Small intestine (tissue), 7 donors: ENCODE data around the gene PEX10. TPM values are rescaled to one million over a fixed set of nuclear protein-coding genes. Genes with fewer than 3 reads are reported as not detected.

Experiments used
- DNase-seq, 2 donors: peaks; one replicate each; pipeline versions ENCODE4 v3.0.0 to v3.0.0-alpha.2; 2013
- FAIRE-seq: peaks from 2 replicates; lab custom pipeline; 2012; peaks lifted over from hg19 to GRCh38; lab: Jason Lieb, UNC
- H3K27ac ChIP-seq, 3 donors: one replicate each; pipeline ENCODE4 v1.5.1; 2013; ENCODE audit warnings: low read length in 2 of 3, mild to moderate bottlenecking in 2 of 3, control low read depth in 1 of 3, inconsistent platforms in 1 of 3, low read depth in 1 of 3, moderate library complexity in 1 of 3
- H3K27me3 ChIP-seq, 3 donors: one replicate each; pipeline ENCODE4 v1.6.1; 2013; ENCODE audit warnings: low read length in 3 of 3, inconsistent platforms in 1 of 3; ENCODE audit not compliant: control insufficient read depth in 3 of 3, insufficient read depth in 3 of 3
- H3K36me3 ChIP-seq, 3 donors: one replicate each; pipeline ENCODE4 v1.6.1; 2013; ENCODE audit warnings: low read length in 3 of 3, inconsistent platforms in 1 of 3, low read depth in 1 of 3, mild to moderate bottlenecking in 1 of 3, moderate library complexity in 1 of 3; ENCODE audit not compliant: control insufficient read depth in 3 of 3, insufficient read depth in 2 of 3
- H3K4me1 ChIP-seq, 3 donors: one replicate each; pipeline ENCODE4 v1.6.1; 2013; ENCODE audit warnings: low read length in 2 of 3, inconsistent platforms in 1 of 3, low read depth in 1 of 3, mild to moderate bottlenecking in 1 of 3, moderate library complexity in 1 of 3; ENCODE audit not compliant: control insufficient read depth in 3 of 3, insufficient read depth in 2 of 3
- H3K4me3 ChIP-seq, 3 donors: one replicate each; pipeline ENCODE4 v1.5.1; 2013; ENCODE audit warnings: low read length in 3 of 3, control low read depth in 1 of 3, inconsistent platforms in 1 of 3, low read depth in 1 of 3, mild to moderate bottlenecking in 1 of 3, moderate library complexity in 1 of 3
- H3K9me3 ChIP-seq, 2 donors: one replicate each; pipeline ENCODE4 v1.6.1; 2013; ENCODE audit warnings: low read depth in 1 of 2, low read length in 1 of 2; ENCODE audit not compliant: control insufficient read depth in 2 of 2, insufficient read depth in 1 of 2
- WGBS, 3 donors: extraction: QIAGEN DNeasy Blood & Tissue Kit; methylation state at CpG; one replicate each; pipeline ENCODE4 v1.1.7; 2013; 5-methylcytosine and 5-hydroxymethylcytosine counted together
- polyA plus RNA-seq, 4 donors: library from polyadenylated mRNA; stranded (reverse) in 3 of 4; unstranded in 1 of 4; fragments of 200-250 nt in 3 of 4; fragments of 120-200 nt in 1 of 4; gene quantifications; one replicate each; pipeline versions ENCODE4 v1.2.1 to v1.2.3, GENCODE V29; 2013
- donor health status: healthy with polysubstance abuse.
- donor health status: control.
- donor health status: control.
- donor health status: Bipolar disorder and iron deficiency.
- donor health status: healthy.

PEX10 gene
- polyA plus RNA-seq, 4 donors, result 11.9 to 22.4 (median 16.9) TPM

GRCh38 chr1:2417083-2417832 lies 4.9 kb upstream of the PEX10 start:
- H3K4me1 ChIP-seq, result peaks cover 0 to 30% (median 2%) of the 10 kb centered on the region in 3 donors
- no peaks in the 10 kb centered on the region for H3K36me3 ChIP-seq
- no peak overlapping the region for H3K4me3 ChIP-seq
- no peak for FAIRE-seq
- no peak for DNase-seq
- peaks cover 0 to under 1% of the 10 kb centered on the region in 2 donors for H3K9me3 ChIP-seq
- H3K27me3 ChIP-seq, result peaks cover 0 to 25% (median 0%) of the 10 kb centered on the region in 3 donors
- H3K27ac ChIP-seq, result no peak overlapping the region
- WGBS, 3 donors, result 77 to 79% (median 78%) methylated on average over 13 of the region's 13 CpGs

DNA sequence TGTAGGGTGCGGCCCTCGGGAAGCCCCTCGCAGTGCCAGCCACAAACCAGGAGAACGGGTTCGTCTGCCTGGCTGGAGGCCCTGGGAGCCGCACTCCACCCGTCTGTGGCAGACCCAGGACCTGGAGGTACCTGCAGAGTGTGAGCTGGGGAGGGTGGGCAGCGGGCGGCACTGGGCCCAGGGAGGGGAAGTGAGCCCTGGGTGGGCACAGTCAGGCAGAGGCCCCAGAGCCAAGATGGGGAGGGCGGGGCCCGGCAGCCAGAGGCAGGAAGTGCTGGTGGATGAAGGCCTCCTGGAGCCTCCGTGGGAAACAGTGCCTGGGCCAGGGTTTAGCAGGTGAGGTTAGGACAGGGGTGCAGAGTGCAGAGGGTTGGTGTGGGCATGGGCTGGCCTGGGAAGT lies 4.0 kb upstream of the PEX10 start:
- no peak overlapping the region for H3K27ac ChIP-seq

DNA sequence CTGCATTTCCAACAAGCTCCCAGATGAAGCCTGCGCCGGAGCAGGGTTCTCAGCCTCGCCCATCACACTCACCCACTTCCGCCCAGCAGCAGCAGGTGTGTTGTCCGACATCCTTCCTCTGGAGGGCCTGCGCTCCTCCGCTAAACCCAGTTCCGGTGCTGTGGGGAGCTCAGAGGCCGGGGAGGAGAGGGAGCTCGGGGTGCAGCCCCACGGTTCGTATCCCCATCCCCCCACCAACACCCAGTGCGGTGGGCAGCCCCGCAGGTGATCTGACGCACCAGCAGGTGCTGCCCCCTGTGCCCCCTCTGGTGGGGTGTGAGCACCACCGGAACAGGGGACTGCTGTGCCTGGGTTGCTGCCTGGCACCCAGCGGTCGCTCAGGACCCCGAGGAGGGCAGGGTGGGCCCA lies 3.4 kb upstream of the PEX10 start:
- Histone ChIP-seq H3K27ac (peak overlapping the region; percentile 12 to 68 (median 26)), H3K4me1 (peaks cover 0 to 37% (median 2%) of the 10 kb centered on the region in 3 donors), H3K36me3 (no peaks in the 10 kb centered on the region), H3K27me3 (peaks cover 0 to 22% (median 0%) of the 10 kb centered on the region in 3 donors), H3K4me3 (peak overlapping the region in 1 of 3 donors; percentile 52), H3K9me3 (no peaks in the 10 kb centered on the region)
- DNase-seq, result peak; percentile 51 to 69
- no peak for FAIRE-seq
- 3 to 36% (median 13%) methylated on average over 18 to 19 of the region's 19 CpGs for WGBS, 3 donors

More for the DNA sequence above, 4.0 kb upstream of the PEX10 start:
- DNase-seq (peak; percentile 33 to 70), FAIRE-seq (no peak)
- H3K36me3 ChIP-seq, result no peaks in the 10 kb centered on the region
- WGBS, 3 donors, result 9 to 27% (median 13%) methylated on average over 10 to 12 of the region's 12 CpGs
- H3K9me3 ChIP-seq, result no peaks in the 10 kb centered on the region
- H3K4me1 ChIP-seq, result peaks cover 0 to 34% (median 2%) of the 10 kb centered on the region in 3 donors
- H3K27me3 ChIP-seq, result peaks cover 0 to 25% (median 0%) of the 10 kb centered on the region in 3 donors
- peak overlapping the region in 1 of 3 donors; percentile 52 for H3K4me3 ChIP-seq

DNA sequence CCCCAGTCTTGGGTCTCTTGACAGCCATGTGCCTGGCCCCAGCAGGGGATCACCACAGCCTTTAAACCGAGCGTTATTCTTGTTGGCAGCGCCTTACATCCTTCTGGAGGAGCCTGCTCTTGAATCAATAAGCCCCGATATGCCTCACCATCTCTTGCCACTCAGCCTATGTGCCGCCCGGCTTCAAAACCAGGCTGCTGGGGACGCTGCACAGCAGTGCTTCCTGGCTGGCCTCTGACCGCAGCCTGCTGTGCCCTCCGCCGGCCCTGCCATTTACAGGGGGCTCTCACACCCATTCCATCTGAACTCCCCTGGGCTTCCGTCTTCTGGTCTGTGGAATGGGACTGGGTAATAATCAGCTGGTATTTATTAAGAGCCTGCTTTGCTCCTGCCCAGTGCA lies 3.0 kb upstream of the PEX10 start:
- Histone ChIP-seq H3K4me3 (no peak overlapping the region), H3K4me1 (peaks cover 0 to 37% (median 2%) of the 10 kb centered on the region in 3 donors), H3K9me3 (no peaks in the 10 kb centered on the region), H3K27me3 (peaks cover 0 to 21% (median 0%) of the 10 kb centered on the region in 3 donors), H3K27ac (no peak overlapping the region), H3K36me3 (no peaks in the 10 kb centered on the region)
- FAIRE-seq (no peak), DNase-seq (no peak)
- WGBS, 3 donors, result 24 to 58% (median 30%) methylated on average over 11 of the region's 11 CpGs

GRCh38 chr1:2414297-2414958 lies 2.1 kb upstream of the PEX10 start:
- DNase-seq (peak; percentile 68 to 88), FAIRE-seq (no peak)
- peaks cover 0 to 37% (median 2%) of the 10 kb centered on the region in 3 donors for H3K4me1 ChIP-seq
- peak overlapping the region in 2 of 3 donors; percentile 13 to 57 for H3K4me3 ChIP-seq
- peak overlapping the region; percentile 69 to 98 (median 88) for H3K27ac ChIP-seq
- H3K27me3 ChIP-seq, result peaks cover 0 to 16% (median 0%) of the 10 kb centered on the region in 3 donors
- 0 to 3% (median 1%) methylated on average over 23 to 25 of the region's 25 CpGs for WGBS, 3 donors
- H3K9me3 ChIP-seq, result no peaks in the 10 kb centered on the region
- peaks cover 0 to 8% (median 0%) of the 10 kb centered on the region in 3 donors for H3K36me3 ChIP-seq

DNA sequence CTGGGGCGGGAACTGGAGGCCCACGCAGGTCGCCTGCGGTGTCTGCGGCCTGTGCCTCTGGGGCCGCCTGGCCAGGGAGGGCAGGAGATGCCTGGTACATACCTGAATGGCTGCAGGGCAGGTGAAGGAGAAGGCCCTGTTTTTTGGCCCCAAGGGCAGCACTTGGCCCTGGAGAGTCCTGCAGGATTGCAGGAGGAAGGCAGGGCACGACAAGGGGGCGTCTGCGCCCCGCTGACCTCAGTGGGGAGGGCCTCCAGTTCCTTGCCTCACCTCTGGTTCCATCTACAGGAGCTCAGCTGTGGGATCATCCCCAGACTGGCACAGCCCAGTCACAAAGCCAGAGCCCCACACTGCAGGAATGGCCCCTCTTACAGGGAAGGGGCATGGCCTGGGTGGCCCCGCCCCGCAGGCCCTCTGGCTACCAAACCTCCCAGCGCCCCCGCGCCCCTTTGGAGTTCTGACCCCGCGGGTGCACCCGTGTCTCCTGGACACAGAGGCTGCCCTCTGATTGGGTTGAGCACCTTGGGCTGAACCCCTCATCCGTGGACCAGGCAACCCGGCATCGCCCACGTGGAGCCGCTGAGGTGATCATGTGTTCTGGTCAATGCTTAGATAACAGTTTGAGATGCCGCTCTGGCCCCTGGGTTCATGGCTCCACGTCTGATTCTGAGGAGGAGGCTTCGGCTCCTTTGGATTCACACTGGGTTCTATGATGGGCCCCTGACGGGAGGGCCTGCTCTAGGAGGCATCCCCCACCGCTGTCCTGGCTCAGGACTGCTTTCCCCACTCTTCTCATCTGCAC lies 1.3 kb upstream of the PEX10 start:
- H3K27ac ChIP-seq, result peak overlapping the region; percentile 88 to 98 (median 90)
- DNase-seq (peak; percentile 31 to 67), FAIRE-seq (no peak)
- peaks cover 0 to 9% (median 0%) of the 10 kb centered on the region in 3 donors for H3K27me3 ChIP-seq
- H3K9me3 ChIP-seq, result no peaks in the 10 kb centered on the region
- peaks cover 0 to 15% (median 0%) of the 10 kb centered on the region in 3 donors for H3K36me3 ChIP-seq
- H3K4me3 ChIP-seq, result peak overlapping the region; percentile 57 to 77 (median 68)
- peaks cover 0 to 37% (median 2%) of the 10 kb centered on the region in 3 donors for H3K4me1 ChIP-seq
- 12 to 30% (median 13%) methylated on average over 21 to 28 of the region's 28 CpGs for WGBS, 3 donors

GRCh38 chr1:2412773-2413494 lies 570 bp upstream of the PEX10 start:
- peak overlapping the region; percentile 88 to 98 (median 90) for H3K27ac ChIP-seq
- H3K36me3 ChIP-seq, result peaks cover 0 to 23% (median 0%) of the 10 kb centered on the region in 3 donors
- no peaks in the 10 kb centered on the region for H3K9me3 ChIP-seq
- peaks cover 0 to 1% (median 0%) of the 10 kb centered on the region in 3 donors for H3K27me3 ChIP-seq
- DNase-seq (peak; percentile 81 to 95), FAIRE-seq (no peak)
- 0 to 2% (median 1%) methylated on average over 44 to 66 of the region's 66 CpGs for WGBS, 3 donors
- H3K4me3 ChIP-seq, result peak overlapping the region; percentile 57 to 77 (median 68)
- H3K4me1 ChIP-seq, result peaks cover 0 to 37% (median 2%) of the 10 kb centered on the region in 3 donors
